ENCODE data around the gene CD300C. TPM values are rescaled to one million over a fixed set of nuclear protein-coding genes. Genes with fewer than 3 reads are reported as not detected.

CD300C gene
- total RNA-seq, 1 donor: not detected

DNA sequence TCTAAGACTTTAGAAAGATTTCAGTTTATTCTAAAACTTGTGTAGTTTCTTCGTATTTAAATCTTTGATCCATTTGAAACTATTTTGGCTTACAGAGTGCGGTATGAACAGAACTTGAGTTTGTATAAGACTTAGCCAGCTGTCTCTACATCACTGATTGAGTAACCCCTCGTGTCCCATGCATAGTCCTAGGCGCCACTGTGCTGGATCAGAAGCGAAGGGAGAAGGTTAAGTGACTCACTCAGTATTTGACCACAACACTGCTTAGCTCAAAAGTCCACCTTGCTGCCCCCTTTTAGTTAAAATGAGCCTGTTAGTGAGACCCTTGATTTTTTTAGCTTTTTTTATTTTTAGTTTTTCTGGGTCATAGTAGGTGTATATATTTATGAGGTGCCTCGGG is 43.1 kb downstream of the CD300C start:
- TF ChIP-seq, protein P1, sequence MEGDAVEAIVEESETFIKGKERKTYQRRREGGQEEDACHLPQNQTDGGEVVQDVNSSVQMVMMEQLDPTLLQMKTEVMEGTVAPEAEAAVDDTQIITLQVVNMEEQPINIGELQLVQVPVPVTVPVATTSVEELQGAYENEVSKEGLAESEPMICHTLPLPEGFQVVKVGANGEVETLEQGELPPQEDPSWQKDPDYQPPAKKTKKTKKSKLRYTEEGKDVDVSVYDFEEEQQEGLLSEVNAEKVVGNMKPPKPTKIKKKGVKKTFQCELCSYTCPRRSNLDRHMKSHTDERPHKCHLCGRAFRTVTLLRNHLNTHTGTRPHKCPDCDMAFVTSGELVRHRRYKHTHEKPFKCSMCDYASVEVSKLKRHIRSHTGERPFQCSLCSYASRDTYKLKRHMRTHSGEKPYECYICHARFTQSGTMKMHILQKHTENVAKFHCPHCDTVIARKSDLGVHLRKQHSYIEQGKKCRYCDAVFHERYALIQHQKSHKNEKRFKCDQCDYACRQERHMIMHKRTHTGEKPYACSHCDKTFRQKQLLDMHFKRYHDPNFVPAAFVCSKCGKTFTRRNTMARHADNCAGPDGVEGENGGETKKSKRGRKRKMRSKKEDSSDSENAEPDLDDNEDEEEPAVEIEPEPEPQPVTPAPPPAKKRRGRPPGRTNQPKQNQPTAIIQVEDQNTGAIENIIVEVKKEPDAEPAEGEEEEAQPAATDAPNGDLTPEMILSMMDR (IDR thresholded peaks at IDR 0.05; ENCODE audit: insufficient read depth, low read depth, low read length): no peak
- DNase-seq (ENCODE audit: low read depth): no peak
- H3K4me3 ChIP-seq (ENCODE audit: low read depth, low read length): no peak overlapping the region

DNA sequence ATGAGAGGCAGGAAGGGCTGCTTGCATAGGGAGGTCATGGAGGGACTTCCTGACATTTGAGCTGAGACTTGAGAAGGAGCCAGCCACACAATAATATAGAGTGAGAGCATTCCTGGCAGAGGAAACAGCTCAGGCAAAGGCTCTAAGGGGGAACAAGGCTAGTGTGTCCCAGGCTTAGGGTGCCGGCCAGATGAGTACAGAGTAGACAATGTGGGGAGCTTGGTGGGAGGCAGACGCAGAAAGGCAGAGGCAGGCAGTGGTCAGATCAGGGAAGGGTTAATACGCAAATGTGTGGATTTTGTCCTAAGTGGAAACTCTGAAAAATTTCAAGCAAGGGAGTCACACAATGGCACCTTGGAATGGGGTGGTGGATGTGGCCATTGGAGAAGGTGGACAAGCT is 45.9 kb downstream of the CD300C start:
- H3K4me3 ChIP-seq (ENCODE audit: low read depth, low read length): no peak overlapping the region
- TF ChIP-seq, protein P1 (IDR thresholded peaks at IDR 0.05; ENCODE audit: insufficient read depth, low read depth, low read length): no peak
- DNase-seq (ENCODE audit: low read depth): no peak

DNA sequence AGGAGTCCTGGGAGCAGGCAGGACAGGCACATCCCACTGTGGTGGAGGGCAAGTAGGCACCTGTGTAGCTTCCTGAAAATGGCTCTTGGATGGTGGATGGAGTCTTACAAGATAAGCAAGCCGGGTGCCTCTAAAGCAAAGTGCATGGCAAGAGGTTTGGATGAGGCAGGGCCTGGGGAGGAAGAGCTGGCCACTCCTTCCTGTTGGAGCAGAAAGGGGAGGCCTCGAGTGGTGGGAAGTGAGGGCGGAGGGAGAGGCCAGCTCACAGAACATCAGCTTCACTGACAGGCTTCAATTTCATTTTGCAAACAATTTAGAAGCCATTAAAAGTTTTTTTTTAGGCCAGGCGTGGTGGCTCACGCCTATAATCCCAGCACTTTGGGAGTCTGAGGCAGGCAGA is 48.4 kb downstream of the CD300C start:
- TF ChIP-seq, protein P1 (IDR thresholded peaks at IDR 0.05; ENCODE audit: insufficient read depth, low read depth, low read length): no peak

DNA sequence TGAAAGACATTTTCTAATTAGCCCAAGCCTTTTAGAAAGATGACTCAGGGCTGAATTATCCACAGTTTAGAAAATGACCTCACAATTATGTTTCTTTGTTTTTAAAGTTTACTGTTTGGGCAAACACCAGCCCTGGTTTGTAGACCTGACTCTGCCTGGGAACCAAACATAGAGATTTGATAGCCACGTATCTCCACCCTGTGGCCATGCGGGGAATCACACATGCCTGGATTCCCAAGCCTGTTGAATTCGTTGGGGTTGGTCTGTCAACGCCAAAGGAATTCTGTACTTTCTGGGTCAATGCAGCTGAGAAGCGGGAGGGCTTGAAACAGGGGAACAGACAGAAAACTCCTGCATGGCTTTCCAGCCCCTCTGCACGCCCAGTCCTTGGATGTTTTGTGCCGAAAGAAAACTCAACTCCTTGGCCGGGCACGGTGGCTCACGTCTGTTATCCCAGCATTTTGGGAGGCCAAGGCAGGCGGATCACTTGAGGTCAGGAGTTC is 52.5 kb downstream of the CD300C start:
- TF ChIP-seq, protein P1 (IDR thresholded peaks at IDR 0.05; ENCODE audit: insufficient read depth, low read depth, low read length): peak; percentile 83
- H3K4me3 ChIP-seq (ENCODE audit: low read depth, low read length): no peak overlapping the region
- peak; percentile 54 for DNase-seq (ENCODE audit: low read depth)

More for the DNA sequence above, 48.4 kb downstream of the CD300C start:
- DNase-seq (ENCODE audit: low read depth): no peak
- H3K4me3 ChIP-seq (ENCODE audit: low read depth, low read length): no peak overlapping the region

DNA sequence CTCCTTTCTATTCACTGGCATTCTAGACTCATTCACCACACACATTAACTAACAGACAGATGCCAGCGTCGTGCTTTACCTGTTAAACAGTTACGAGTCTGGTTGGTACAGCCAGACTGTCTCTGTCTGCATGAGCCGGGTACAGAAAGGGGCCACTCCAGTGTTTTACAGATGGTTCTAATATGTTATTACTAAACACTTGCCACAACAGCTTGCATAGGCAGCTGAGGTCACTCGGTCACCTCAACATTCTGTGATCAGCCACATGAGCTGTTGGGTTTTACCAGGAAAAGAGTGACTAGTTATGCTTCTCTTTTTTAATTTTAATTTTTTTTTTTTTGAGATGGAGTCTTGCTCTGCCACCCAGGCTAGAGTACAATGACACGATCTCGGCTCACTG is 54.3 kb downstream of the CD300C start:
- no peak overlapping the region for H3K4me3 ChIP-seq (ENCODE audit: low read depth, low read length)
- DNase-seq (ENCODE audit: low read depth): no peak
- TF ChIP-seq, protein P1 (IDR thresholded peaks at IDR 0.05; ENCODE audit: insufficient read depth, low read depth, low read length): no peak

Other genes starting within 250 kb of the CD300C start
- not detected in 2 replicates for gene KIF19, start 219.9 kb downstream of the CD300C start, total RNA-seq
- not detected in 2 replicates for gene BTBD17, start 184.2 kb downstream of the CD300C start, total RNA-seq
- not detected in 2 replicates for gene GPR142, start 178.6 kb downstream of the CD300C start, total RNA-seq
- gene GPRC5C, start 114.0 kb downstream of the CD300C start, total RNA-seq: 0.43 and 1.3 TPM in 2 replicates
- not detected in 2 replicates for gene CD300A, start 79.5 kb downstream of the CD300C start, total RNA-seq
- gene CD300LB, start 14.6 kb downstream of the CD300C start, total RNA-seq: not detected in 2 replicates
- not detected in 2 replicates for gene CD300H, start 21.4 kb upstream of the CD300C start, total RNA-seq
- not detected in 2 replicates for gene CD300LD, start 46.2 kb upstream of the CD300C start, total RNA-seq
- gene CD300E, start 77.6 kb upstream of the CD300C start, total RNA-seq: not detected in 2 replicates
- gene CD300LF, start 166.8 kb upstream of the CD300C start, total RNA-seq: not detected in 2 replicates
- gene RAB37, start 191.1 kb upstream of the CD300C start, total RNA-seq: 0.32 TPM in 1 of 2 replicates, not detected in the other
- gene NHERF1, start 202.5 kb upstream of the CD300C start, total RNA-seq: 18.0 and 20.7 TPM in 2 replicates
- gene NAT9, start 230.2 kb upstream of the CD300C start, total RNA-seq: 32.0 and 34.8 TPM in 2 replicates